GM21526 (cell line): ENCODE measurements around the gene KRT36.

Experiments
- ATAC-seq: cut with Tn5 transposase; IDR thresholded peaks from one replicate; pipeline ENCODE4 v1.9.1; 2021; ENCODE audit warnings: moderate library complexity; ENCODE audit not compliant: unreplicated experiment, low FRiP score

Gene KRT36

DNA sequence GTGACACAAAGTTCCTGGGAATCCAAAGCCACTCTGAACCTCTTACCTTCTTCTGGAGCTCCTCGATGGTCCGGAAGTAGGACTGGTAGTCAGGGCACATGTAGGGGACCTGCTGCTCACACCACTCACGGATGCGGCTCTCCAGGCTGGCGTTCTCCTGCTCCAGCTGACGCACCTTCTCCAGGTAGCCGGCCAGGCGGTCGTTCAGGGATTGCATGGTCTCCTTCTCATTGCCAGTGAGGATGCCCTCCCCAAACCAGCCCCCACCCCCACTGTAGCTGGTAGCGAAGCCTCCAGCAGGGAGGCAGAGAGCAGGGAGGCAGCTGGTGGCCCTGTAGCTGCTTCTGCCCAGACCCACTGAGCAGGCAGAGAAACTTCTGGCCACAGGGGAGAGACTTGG is 9.1 kb downstream of the KRT36 start:
- no peak for ATAC-seq

GRCh38 chr17:41480136-41480535 is 9.6 kb downstream of the KRT36 start:
- no peak for ATAC-seq

DNA sequence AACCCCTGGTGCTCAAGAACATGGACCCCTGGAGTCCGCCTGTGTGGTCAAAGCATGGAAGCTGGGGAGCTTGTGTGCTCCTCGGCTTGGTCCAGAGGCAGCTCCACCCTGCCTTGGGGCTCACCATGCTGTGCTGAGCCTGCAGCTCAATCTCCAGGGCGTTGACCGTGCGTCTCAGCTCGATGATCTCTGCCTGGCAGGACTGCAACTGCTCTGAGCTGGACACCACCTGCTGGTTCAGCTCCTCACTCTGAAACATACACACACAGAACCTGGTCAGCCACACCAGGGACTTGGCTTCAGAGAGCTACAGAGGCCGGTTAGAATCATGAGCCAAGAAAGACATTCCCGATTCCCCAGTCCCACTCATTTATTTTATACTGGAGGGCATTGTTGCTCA is 11.5 kb downstream of the KRT36 start:
- no peak for ATAC-seq

DNA sequence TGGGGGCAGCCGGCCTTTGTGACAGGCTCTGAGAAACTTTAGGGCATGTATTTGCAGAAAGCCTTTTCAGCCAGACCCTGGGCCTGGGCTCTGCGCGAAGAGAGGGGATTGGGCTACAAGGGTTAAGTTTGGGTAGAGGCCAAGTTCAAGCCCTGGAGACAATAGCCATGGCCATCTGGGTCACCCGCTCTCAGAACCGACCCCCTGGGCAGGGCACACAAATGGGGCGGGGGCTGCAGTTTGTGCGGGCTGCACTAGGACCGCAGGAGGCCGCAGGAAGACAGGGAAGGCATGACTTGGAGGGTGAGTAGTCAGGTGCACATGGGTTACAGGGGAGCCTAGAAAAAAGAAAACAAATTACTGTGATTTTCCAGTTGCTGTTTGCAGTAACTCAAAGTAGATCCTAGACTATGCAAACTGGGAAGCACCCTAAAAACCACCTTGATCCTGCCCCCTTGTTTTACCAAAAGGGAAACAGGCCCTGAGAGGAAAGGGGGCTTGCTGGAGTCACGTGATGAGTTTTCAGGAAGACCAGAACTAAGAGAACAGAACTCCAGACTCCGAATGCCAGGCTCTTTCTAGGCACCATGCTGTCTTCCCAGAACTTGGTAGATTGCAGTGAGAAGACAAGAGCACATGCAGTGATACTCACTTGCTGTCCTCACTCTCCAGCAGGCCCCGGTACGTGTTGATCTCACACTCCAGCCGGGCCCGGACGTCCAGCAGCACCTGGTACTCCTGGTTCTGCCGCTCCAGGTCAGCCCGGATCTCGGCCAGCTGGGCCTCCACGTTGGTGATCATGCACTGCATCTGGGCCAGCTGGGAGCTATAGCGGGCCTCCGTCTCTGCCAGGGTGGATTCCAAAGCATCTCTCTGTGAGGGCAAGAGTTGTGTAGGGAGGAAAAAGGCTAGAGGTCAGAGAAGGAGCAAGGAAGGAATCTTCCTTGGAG is 12.6 kb downstream of the KRT36 start:
- ATAC-seq = no peak

DNA sequence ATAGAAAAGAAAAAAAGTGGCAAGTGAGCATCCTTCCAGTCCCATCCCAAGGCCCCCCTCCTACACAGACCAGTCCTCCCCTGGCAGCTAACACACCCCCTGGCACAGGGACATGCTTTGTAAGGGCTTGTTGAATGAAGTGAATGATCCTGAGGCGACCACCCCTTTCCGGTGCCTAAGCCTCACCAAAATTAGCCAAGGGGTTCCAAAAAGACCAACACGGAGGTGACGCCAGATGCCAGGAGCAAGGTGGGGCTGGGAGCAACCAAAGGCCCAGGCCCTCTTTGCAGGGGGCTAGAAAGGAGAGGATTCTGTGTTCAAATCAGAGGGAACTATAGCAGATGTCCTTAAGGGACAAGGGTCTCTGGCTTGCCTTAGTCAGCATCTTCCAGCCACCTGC is 14.3 kb downstream of the KRT36 start:
- no peak for ATAC-seq

DNA sequence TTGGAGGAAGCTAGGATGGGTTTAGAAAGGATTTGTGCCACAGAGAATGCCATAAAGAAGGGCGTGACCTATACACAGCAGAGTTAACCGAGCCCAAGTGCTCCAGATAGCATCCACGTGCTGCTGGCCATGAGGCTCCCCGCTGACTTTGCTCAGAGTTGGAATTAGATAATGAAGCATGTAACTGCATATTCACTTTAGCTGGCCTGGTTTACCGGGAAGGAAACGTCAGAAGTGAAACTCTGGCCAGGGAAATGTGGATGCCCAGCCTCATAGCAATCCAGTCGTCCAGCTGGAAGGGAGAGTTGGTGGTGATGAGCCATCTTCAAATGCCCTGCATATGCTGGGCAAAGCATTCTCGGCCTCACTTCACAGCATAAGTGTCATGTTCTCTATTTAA is 14.8 kb downstream of the KRT36 start:
- ATAC-seq = no peak

GRCh38 chr17:41468346-41468745 is 21.4 kb downstream of the KRT36 start:
- no peak for ATAC-seq

DNA sequence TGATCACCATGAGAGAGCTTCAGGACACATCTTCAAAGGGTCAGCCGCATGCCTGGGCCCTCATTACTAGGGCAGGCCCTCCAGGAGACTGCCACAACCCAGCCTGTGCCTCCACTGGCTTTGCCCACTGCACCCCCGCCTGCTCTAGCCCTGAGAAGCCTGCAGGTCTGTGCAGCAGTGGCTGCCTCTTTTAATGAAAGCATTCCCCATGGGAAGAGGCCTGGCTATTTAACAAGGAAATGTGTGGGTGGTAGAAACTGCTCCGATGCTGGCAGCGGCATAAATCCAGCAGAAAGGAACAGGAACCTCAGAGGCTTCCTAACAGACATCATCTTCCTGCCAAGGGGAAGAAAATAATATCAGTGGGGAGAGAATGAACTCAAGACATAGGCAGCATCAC is 22.1 kb downstream of the KRT36 start:
- no peak for ATAC-seq

DNA sequence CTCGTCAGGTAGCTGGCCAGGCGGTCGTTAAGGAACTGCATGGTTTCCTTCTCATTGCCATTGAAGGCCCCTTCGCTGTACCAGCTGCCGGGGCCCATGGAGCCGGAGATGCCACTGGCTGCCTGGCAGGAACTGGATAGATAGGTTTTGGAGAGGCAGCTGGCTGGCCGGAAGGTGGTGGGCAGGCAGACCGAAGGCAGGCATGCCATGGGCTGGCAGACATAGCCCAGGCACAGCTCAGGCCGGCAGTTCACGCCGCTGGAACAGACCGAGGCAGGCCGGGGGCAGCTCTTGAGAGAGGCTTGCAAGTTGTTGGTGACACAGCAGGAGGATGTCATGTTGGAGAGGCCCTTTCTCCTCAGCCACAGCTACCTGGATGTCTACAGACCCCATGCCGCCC is 22.7 kb downstream of the KRT36 start, which contains the start of gene KRT32:
TSS of gene KRT32 (minus strand) at position 399 of the 400 bp plus-strand sequence. CDS start at position 338, 61 bp downstream.
- no peak for ATAC-seq

DNA sequence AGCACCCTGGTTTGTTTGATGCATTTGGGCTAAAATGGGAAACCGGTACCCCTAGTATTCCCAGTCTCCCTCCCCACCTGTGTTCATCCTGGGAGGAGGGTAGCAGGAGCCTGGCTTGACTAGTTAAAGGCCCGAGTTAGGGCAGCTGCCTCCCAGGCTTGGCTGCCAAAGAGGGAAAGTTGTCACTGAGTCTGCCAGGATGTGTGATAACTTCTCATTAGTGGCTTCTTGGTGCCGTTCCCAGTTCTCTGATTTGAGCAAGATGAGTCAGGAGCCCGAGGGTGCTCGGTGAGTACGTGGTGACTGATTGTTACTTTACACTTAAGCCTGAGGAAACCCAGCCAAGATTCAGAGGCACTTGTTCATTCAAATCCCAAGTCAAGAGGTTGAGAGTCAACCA is 25.0 kb downstream of the KRT36 start:
- no peak for ATAC-seq

- no peak for ATAC-seq
Measured at GRCh38 chr17:41464173-41464572, 25.5 kb downstream of the KRT36 start.

DNA sequence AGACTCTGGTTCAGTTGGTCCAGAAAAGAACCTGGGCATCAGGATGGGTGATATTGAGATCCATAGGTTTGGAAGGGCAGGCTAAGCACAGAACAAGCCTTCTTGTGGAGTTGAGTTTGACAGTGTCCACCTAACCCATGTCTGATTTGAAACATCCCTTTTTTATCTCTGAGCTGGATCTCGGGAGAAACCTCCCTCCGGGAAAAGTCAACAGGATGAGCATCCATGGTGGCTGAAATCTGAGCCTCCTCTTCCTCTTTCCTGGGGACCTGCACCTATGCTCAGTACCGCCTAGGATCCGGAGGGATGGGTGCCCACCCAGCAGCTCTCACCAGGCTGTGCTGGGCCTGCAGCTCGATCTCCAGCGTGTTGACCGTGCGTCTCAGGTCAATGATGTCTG is 26.0 kb downstream of the KRT36 start:
- no peak for ATAC-seq

GRCh38 chr17:41462705-41463104 is 27.0 kb downstream of the KRT36 start:
- no peak for ATAC-seq

DNA sequence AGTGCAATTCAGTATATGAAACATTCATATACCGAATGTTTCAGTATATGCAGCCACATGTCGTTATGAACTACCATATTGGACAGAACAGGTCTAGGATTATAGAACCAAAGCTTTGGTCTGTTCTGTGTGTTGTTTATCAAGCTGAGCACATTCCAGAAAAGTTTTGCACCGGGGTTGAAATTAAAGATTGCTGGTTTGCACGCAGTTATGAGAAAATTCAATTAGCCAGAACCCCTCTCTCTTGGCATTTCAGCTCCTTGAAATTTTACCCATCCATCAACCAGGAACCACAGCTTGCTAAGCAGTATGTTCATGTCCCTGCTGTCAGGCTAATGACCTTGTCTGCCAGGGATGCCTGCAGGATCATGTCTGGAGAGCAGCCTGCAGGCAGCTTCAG is 32.0 kb downstream of the KRT36 start:
- no peak for ATAC-seq

GRCh38 chr17:41456204-41456603 is 33.5 kb downstream of the KRT36 start:
- ATAC-seq = no peak

- no peak for ATAC-seq
Measured at GRCh38 chr17:41455236-41455635, 34.5 kb downstream of the KRT36 start.

DNA sequence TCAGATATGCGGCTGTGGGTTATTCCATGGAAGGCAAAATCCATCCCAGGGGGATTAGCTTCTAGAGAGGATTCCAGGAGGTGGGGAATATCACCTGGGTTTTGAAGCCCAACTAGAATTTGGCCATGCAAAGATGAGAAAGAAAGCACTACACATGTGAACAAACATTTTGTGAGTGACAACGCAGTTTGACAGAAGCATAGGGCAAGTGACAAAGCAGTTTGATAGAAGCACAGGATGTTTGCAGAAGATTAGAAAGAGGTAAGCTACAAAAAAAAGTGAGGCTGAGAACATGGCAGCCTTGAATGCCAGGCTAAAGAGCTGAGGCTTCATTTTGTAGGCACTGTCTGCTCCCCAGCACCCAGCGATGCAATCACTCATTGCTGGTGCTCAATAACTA is 36.6 kb downstream of the KRT36 start:
- no peak for ATAC-seq

- ATAC-seq = no peak
Measured at GRCh38 chr17:41452281-41452680, 37.4 kb downstream of the KRT36 start.

DNA sequence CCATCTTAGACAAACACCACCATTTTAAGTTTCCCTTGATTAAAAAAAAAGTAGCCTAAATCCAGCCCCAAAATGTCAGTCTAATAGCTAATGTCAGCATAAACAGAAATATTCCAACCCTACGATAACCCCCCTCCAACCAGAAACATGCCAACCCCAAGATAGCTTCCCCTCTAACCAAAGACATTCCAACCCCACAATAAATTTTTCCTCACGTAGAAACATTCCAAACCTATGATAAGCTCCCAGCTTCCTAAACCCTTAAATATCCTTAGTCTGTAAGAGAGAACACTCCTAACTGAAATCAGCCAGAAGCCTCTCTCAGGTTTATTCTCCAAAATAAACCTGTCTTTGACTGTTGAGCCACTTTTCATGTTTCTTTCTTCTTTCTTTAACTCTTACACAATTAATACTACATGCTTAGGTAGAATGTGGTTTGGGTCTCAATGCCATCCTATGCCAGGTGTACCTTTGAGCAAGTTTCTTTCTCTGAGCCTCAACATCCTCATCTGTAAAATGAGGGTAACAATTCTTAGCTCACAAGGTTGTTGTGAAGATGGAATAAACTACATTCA is 38.5 kb downstream of the KRT36 start:
- ATAC-seq = no peak

DNA sequence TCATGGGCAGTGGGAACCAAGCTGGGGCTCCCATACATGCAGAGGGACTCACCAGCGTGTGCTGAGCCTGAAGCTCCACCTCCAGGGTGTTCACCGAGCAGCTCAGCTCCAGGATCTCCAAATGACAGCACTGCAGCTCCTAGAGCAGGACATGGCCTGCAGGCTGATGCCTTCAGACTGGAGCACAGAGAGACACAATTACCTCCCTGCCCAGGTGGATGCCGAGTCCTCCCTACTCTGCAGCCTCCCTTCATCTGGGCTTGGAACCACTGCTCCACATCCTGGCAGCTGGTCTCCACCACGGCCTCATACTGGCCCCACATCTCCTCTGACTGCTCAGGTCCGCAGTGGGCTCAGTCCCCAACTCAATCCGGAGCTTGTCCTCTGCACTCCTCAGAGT is 40.7 kb downstream of the KRT36 start:
- ATAC-seq = no peak

DNA sequence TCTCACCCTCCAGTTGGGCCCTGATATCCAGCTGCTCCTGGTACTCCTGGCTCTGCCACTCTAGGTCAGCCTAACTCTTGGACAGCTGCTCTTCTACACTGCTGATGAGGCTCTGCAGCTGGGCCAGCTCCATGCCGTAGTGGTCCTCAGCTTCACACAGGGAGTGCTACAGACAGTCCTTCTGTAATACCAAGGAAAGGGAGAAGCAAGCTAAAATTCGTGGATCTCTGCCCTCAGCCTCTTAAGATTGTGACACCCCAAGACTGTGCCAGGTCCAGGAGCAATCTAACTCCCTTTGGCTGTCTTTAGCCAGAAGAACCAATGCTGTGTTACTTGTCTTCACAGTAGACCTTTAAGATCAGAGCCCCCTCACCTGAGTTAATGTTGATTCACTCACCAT is 41.2 kb downstream of the KRT36 start:
- no peak for ATAC-seq

DNA sequence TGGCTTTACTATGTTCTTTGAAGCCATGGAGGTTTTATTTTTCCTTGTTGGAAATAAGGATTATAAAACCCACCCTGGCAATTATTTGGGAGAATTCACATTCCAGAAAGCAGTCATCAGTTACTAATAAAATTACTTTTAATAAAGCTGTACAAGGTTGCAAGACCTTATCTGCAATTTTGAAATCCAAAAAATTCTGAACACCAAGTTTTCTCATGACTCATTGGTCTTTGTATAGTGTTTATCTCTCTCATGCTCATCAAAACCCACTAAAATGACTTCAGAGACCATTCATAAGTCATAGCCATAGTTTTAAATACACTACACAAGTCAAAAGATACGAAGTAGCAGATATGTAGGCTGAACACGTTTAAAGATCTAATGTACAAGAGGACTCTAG is 42.9 kb downstream of the KRT36 start:
- no peak for ATAC-seq
